Nephron (organoid): ENCODE data around the gene SYNJ1.

Source experiments
- H3K27ac Mint-ChIP-seq, 3 experiments: 2 replicates each; pipeline ENCODE4 v1.8.0; 2020; ENCODE audit warnings: mixed read lengths in 3 of 3, mild to moderate bottlenecking in 2 of 3, moderate library complexity in 1 of 3
- H3K27me3 Mint-ChIP-seq: 2 replicates; pipeline ENCODE4 v1.8.0; 2021; ENCODE audit warnings: low read depth, mild to moderate bottlenecking, moderate library complexity, mixed read lengths
- H3K36me3 Mint-ChIP-seq: 2 replicates; pipeline ENCODE4 v1.8.0; 2020; ENCODE audit warnings: low read depth, mixed read lengths
- H3K4me1 Mint-ChIP-seq: 2 replicates; pipeline ENCODE4 v1.8.0; 2020; ENCODE audit warnings: mixed read lengths
- H3K4me3 Mint-ChIP-seq, 3 experiments: 2 replicates each; pipeline ENCODE4 v1.8.0; 2020; ENCODE audit warnings: mild to moderate bottlenecking in 3 of 3, mixed read lengths in 3 of 3, moderate library complexity in 2 of 3
- H3K9me3 Mint-ChIP-seq: 2 replicates; pipeline ENCODE4 v1.8.0; 2020; ENCODE audit warnings: mixed read lengths
- CTCF ChIP-seq, 3 experiments: fragments of 200-600 bp; sonication (generic); IDR thresholded peaks; one replicate each; pipeline ENCODE4 v1.5.0; 2021; ENCODE audit warnings: antibody characterized with exemption in 3 of 3; ENCODE audit not compliant: unreplicated experiment in 3 of 3

The SYNJ1 gene

GRCh38 chr21:32587651-32588050, 140.2 kb downstream of the SYNJ1 start:
- Mint-ChIP-seq H3K4me3 (no peak overlapping the region), H3K4me1 (no peaks in the 10 kb centered on the region), H3K9me3 (no peaks in the 10 kb centered on the region), H3K36me3 (no peaks in the 10 kb centered on the region), H3K27me3 (peaks cover 3% of the 10 kb centered on the region), H3K27ac (no peak overlapping the region)
- TF ChIP-seq CTCF (IDR thresholded peaks at IDR 0.05; ENCODE audit: unreplicated experiment in 3 of 3) = no peak

- Mint-ChIP-seq H3K4me1 (no peaks in the 10 kb centered on the region), H3K27ac (no peak overlapping the region), H3K36me3 (no peaks in the 10 kb centered on the region), H3K27me3 (peaks cover 3% of the 10 kb centered on the region), H3K9me3 (no peaks in the 10 kb centered on the region), H3K4me3 (no peak overlapping the region)
- no peak for TF ChIP-seq CTCF (IDR thresholded peaks at IDR 0.05; ENCODE audit: unreplicated experiment in 3 of 3)
Measured at GRCh38 chr21:32587120-32587519, 140.7 kb downstream of the SYNJ1 start.

- H3K27ac Mint-ChIP-seq = no peak overlapping the region
- no peak for TF ChIP-seq CTCF (IDR thresholded peaks at IDR 0.05; ENCODE audit: unreplicated experiment in 3 of 3)
- no peaks in the 10 kb centered on the region for H3K9me3 Mint-ChIP-seq
- no peak overlapping the region for H3K4me3 Mint-ChIP-seq
- no peaks in the 10 kb centered on the region for H3K4me1 Mint-ChIP-seq
- peaks cover 3% of the 10 kb centered on the region for H3K27me3 Mint-ChIP-seq
- H3K36me3 Mint-ChIP-seq = no peaks in the 10 kb centered on the region
Measured at GRCh38 chr21:32585970-32586369, 141.8 kb downstream of the SYNJ1 start.

GRCh38 chr21:32585042-32585710, 142.6 kb downstream of the SYNJ1 start, which contains the start of gene TCP10L:
Gene TCP10L (minus strand): TSS chr21:32585523. CDS start chr21:32584304, 1,219 bp downstream.
- Mint-ChIP-seq H3K4me1 (no peaks in the 10 kb centered on the region), H3K9me3 (no peaks in the 10 kb centered on the region), H3K36me3 (no peaks in the 10 kb centered on the region), H3K27ac (no peak within 1 kb of the TSS), H3K4me3 (no peak within 1 kb of the TSS), H3K27me3 (peaks cover 8% of the 10 kb centered on the region)
- TF ChIP-seq CTCF (IDR thresholded peaks at IDR 0.05; ENCODE audit: unreplicated experiment in 3 of 3) = no peak

- Mint-ChIP-seq H3K4me1 (no peaks in the 10 kb centered on the region), H3K9me3 (no peaks in the 10 kb centered on the region)
- no peak for TF ChIP-seq CTCF (IDR thresholded peaks at IDR 0.05; ENCODE audit: unreplicated experiment in 3 of 3)
Measured at GRCh38 chr21:32584472-32584871, 143.3 kb downstream of the SYNJ1 start.

GRCh38 chr21:32581732-32582131, 146.1 kb downstream of the SYNJ1 start:
- no peaks in the 10 kb centered on the region for H3K9me3 Mint-ChIP-seq
- H3K4me1 Mint-ChIP-seq = no peaks in the 10 kb centered on the region
- peaks cover 19% of the 10 kb centered on the region for H3K27me3 Mint-ChIP-seq
- H3K36me3 Mint-ChIP-seq = peaks cover 5% of the 10 kb centered on the region
- H3K27ac Mint-ChIP-seq = no peak overlapping the region
- H3K4me3 Mint-ChIP-seq = no peak overlapping the region
- no peak for TF ChIP-seq CTCF (IDR thresholded peaks at IDR 0.05; ENCODE audit: unreplicated experiment in 3 of 3)

More at GRCh38 chr21:32584472-32584871, 143.3 kb downstream of the SYNJ1 start:
- H3K27ac Mint-ChIP-seq = no peak overlapping the region
- H3K4me3 Mint-ChIP-seq = no peak overlapping the region
- H3K36me3 Mint-ChIP-seq = no peaks in the 10 kb centered on the region
- H3K27me3 Mint-ChIP-seq = peaks cover 8% of the 10 kb centered on the region
